GM12864 (cell line): ENCODE measurements around the gene FRY.

Experiments
- DNase-seq: peaks from one replicate; pipeline ENCODE4 v3.0.0-alpha.2; 2011; ENCODE audit warnings: low read depth
- H3K4me3 ChIP-seq: 2 replicates; pipeline ENCODE4 v1.5.1; 2011; ENCODE audit warnings: mild to moderate bottlenecking, low read depth, low read length, control low read depth
- TF ChIP-seq, protein P1 (sequence below): IDR thresholded peaks from 2 replicates; pipeline ENCODE4 v1.5.1; 2011; ENCODE audit warnings: low read depth, mild to moderate bottlenecking, moderate library complexity, low read length, control low read depth, inconsistent platforms; ENCODE audit errors: missing control alignments

The FRY gene

DNA sequence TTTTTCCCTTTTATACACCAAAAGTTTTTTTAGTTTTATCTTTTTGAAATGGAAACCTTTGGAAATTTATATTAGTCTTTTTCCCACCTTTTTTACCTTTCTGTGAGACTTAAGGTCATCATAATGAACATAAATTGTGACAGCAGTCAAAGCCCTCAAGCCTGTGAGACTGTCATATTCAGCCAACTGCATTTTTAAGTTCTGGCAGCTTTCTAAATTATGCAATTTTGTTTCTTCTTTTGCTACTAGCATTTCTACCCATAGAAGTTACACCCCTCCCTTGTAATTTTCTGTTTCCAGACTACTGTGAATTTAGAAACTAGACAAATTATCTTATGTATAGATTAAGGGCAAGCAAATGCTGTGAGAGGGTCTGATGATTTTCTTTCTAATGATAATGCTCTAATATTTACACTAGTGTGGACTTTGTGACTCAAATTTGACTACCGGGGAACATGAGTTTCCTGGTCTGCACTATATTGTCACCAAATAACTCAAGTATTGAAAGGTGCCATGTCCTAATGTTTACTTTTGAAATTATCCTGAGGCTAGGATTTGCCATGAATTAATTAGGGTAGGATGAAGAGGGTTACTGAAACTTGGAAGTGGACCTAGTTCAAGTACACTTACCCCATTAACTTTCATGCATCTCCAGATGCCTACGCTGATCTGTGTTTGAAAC, 43.7 kb downstream of the FRY start:
- no peak overlapping the region for H3K4me3 ChIP-seq
- TF ChIP-seq, protein P1, sequence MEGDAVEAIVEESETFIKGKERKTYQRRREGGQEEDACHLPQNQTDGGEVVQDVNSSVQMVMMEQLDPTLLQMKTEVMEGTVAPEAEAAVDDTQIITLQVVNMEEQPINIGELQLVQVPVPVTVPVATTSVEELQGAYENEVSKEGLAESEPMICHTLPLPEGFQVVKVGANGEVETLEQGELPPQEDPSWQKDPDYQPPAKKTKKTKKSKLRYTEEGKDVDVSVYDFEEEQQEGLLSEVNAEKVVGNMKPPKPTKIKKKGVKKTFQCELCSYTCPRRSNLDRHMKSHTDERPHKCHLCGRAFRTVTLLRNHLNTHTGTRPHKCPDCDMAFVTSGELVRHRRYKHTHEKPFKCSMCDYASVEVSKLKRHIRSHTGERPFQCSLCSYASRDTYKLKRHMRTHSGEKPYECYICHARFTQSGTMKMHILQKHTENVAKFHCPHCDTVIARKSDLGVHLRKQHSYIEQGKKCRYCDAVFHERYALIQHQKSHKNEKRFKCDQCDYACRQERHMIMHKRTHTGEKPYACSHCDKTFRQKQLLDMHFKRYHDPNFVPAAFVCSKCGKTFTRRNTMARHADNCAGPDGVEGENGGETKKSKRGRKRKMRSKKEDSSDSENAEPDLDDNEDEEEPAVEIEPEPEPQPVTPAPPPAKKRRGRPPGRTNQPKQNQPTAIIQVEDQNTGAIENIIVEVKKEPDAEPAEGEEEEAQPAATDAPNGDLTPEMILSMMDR = no peak
- DNase-seq = no peak

DNA sequence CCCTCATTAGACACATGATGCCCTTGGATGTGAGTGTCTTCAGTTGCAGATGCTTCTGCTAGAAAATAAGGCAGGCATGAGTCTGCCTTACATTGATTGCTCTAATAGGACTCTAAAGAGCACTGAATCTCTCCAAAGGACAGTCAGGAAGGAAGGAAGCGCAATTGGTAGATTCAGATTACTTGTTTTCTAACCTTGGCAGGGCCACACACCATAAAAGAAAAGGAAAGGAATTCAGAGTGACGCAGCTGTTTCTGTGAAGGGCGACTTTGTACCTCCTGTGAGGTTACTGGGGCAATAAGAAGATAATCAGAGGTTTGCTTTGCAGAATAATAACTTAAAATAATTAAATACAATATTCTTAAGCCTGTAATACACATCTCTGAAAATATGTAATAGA, 48.0 kb downstream of the FRY start:
- DNase-seq = no peak
- H3K4me3 ChIP-seq = no peak overlapping the region
- TF ChIP-seq, protein P1 = no peak

DNA sequence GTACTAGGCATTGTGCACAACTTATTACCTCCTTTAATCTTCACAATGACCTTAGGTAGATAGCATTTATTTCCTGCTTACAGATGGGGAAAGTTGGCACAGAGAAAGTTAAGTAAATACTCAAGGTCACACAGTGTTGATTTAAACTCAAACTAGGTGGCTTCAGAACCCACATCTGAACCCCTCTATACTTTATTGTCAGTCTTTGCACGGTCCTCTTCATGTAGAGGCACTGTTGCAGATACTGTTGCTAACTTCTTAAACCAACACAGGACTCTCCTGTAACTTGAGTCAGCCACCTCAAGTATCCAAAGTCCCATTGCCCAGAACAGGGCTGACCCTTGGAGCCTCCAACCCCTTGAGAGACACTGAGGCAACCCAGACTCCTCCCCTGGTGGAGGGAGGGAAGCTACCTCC, 48.8 kb downstream of the FRY start:
- H3K4me3 ChIP-seq = no peak overlapping the region
- TF ChIP-seq, protein P1 = no peak
- no peak for DNase-seq

DNA sequence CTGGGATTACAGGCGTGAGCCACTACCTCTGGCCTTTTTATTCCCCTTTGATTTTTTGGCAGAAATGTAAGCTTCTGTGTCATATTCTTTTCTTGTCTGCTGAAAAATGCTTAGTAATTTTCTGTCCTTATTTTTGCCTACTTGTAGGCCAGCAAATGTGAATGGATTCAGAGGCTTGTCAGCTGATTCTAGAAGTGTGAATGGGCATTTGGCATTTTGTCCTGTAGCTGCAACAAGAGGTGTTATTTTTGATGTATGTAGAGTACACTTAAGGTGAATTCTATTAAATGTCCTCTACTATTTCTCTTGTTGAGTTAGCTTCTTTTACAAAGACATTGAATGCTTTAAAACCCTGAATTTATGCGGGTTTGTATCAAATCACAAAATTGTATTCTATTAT, 50.0 kb downstream of the FRY start:
- TF ChIP-seq, protein P1 = no peak
- DNase-seq = no peak
- no peak overlapping the region for H3K4me3 ChIP-seq

DNA sequence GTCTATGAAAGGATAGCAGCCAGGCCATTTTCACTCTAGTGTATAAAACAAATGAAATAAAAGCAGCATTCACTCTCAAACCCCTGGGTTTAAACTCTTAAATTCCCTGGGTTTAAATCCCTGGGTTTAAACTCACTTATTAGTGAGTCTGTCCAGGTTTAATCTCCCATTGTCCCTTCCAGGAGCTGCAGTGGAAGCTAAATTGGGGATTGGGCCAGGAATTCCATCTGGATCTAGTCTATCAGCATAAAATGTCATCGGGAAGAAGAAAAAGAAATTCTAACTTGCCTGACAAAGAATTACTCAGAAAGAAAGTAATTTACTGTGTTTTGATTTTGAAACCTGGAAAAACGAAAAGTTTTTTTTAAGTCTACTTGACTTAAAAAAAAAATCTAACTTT, 54.8 kb downstream of the FRY start:
- DNase-seq = no peak
- TF ChIP-seq, protein P1 = no peak
- no peak overlapping the region for H3K4me3 ChIP-seq

DNA sequence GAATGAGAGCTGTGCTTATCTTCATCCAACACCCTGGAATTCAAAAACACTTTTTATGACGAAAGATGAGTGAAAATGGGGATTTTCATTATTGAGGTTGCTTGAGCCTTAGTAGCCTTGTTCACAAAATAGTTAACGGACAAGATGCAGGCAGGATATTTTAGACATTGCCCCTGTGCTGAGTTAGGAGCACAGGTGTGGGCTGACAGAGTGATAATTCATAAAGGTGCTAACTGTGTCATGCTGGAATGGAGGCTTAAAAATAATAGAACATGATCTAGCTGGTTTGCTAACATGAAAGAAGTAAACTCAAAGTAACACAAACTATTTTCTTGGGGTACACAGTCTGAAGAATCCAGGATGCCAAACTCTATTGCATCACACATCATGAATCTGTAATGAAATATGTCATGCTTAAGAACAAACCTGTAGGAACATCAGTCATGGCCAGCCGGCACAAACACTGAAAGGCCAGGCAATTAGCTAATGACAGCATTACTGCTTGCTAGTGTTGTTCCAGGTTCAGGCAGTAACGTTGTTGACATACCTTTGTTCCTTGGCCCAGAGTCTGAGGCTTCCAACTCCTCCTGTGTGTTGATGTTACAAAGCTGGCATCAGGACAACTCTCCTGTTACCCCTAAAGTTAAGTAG, 55.3 kb downstream of the FRY start:
- DNase-seq = no peak
- no peak overlapping the region for H3K4me3 ChIP-seq
- TF ChIP-seq, protein P1 = no peak
